22Rv1 (cell line): Measurements from ENCODE around the gene PHF13.

Source experiments
- ZFX ChIP-seq: fragments of 450-650 bp; IDR thresholded peaks from 2 replicates; pipeline ENCODE4 v1.6.1; 2017; ENCODE audit warnings: antibody characterized with exemption, borderline replicate concordance
- TF ChIP-seq, protein P1 (sequence below): fragments of 450-650 bp; IDR thresholded peaks from 2 replicates; pipeline ENCODE4 v1.5.1; 2017; ENCODE audit warnings: mild to moderate bottlenecking

- TF ChIP-seq, protein P1, sequence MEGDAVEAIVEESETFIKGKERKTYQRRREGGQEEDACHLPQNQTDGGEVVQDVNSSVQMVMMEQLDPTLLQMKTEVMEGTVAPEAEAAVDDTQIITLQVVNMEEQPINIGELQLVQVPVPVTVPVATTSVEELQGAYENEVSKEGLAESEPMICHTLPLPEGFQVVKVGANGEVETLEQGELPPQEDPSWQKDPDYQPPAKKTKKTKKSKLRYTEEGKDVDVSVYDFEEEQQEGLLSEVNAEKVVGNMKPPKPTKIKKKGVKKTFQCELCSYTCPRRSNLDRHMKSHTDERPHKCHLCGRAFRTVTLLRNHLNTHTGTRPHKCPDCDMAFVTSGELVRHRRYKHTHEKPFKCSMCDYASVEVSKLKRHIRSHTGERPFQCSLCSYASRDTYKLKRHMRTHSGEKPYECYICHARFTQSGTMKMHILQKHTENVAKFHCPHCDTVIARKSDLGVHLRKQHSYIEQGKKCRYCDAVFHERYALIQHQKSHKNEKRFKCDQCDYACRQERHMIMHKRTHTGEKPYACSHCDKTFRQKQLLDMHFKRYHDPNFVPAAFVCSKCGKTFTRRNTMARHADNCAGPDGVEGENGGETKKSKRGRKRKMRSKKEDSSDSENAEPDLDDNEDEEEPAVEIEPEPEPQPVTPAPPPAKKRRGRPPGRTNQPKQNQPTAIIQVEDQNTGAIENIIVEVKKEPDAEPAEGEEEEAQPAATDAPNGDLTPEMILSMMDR = no peak
- no peak for TF ChIP-seq ZFX
Observed at GRCh38 chr1:6593810-6594209, 19.7 kb upstream of the PHF13 start.
